ENCODE measurements around the gene IFIT1. TPM values are rescaled to one million over a fixed set of nuclear protein-coding genes. Genes with fewer than 3 reads are reported as not detected.
"Not testable (repeated sequence)": the region's sequence is repeated elsewhere in the genome, so short reads cannot be mapped to it uniquely, and the experiment has no call there.

IFIT1 gene
- total RNA-seq, 4 donors from 2014 or later, result 3.3 to 9.3 (median 6.8) TPM

DNA sequence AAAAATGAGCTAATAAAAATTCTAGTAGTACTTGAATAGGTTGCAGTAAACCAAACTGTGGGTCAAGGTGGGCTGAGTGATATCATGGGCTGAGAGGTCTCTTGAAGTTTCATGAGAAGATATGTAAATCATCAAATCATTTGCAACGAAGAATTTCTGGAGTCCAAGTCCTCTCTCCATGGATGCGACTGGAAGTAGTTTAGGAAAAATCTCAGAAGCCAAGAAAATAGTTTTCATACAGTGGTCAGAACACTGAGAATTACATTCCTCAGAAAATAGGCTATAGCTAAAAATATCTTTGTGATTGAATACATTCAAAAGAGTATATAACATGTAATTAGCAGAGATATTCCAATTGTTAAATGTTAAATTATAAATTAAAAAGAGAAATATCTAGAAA lies 3.6 kb upstream of the IFIT1 start:
- Histone ChIP-seq H3K27me3 (no peaks in the 10 kb centered on the region), H3K9me3 (no peaks in the 10 kb centered on the region), H3K36me3 (no peaks in the 10 kb centered on the region), H3K27ac (no peak overlapping the region), H3K4me3 (no peak overlapping the region), H3K4me1 (peaks cover 0 to 19% (median 7%) of the 10 kb centered on the region in 4 donors)
- no peak for DNase-seq
- TF ChIP-seq, protein P1, sequence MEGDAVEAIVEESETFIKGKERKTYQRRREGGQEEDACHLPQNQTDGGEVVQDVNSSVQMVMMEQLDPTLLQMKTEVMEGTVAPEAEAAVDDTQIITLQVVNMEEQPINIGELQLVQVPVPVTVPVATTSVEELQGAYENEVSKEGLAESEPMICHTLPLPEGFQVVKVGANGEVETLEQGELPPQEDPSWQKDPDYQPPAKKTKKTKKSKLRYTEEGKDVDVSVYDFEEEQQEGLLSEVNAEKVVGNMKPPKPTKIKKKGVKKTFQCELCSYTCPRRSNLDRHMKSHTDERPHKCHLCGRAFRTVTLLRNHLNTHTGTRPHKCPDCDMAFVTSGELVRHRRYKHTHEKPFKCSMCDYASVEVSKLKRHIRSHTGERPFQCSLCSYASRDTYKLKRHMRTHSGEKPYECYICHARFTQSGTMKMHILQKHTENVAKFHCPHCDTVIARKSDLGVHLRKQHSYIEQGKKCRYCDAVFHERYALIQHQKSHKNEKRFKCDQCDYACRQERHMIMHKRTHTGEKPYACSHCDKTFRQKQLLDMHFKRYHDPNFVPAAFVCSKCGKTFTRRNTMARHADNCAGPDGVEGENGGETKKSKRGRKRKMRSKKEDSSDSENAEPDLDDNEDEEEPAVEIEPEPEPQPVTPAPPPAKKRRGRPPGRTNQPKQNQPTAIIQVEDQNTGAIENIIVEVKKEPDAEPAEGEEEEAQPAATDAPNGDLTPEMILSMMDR (IDR thresholded peaks at IDR 0.05), result no peak
- no peak for TF ChIP-seq POLR2A (IDR thresholded peaks at IDR 0.05)

DNA sequence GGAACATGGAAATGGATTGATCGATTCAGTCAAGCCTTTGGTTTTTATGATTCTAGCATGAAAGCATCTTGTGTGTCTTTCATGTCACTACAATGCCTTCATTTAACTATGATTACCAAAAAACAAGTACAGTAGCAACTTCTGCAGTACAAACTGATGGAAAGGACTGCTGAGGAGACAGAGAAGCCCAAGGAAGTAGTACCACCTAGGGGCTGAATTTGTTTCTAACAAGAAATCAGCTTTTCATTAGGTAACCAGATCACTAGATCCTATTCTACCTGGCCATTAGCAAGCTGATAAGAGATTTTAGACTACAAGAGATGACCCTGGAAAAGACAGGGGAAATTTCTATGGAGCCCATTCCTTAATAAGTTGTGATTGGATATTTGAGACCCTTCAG lies 3.2 kb upstream of the IFIT1 start:
- Histone ChIP-seq H3K4me1 (peaks cover 0 to 23% (median 7%) of the 10 kb centered on the region in 4 donors), H3K27me3 (no peaks in the 10 kb centered on the region), H3K4me3 (no peak overlapping the region), H3K9me3 (no peaks in the 10 kb centered on the region), H3K36me3 (no peaks in the 10 kb centered on the region), H3K27ac (no peak overlapping the region)
- no peak for DNase-seq
- no peak for TF ChIP-seq POLR2A (IDR thresholded peaks at IDR 0.05)
- TF ChIP-seq, protein P1 (IDR thresholded peaks at IDR 0.05), result peak in 4 of 6 experiments; percentile 8 to 41 (median 34)

GRCh38 chr10:89390476-89391225 lies 1.8 kb upstream of the IFIT1 start:
- Histone ChIP-seq H3K27me3 (no peaks in the 10 kb centered on the region), H3K27ac (no peak overlapping the region), H3K36me3 (no peaks in the 10 kb centered on the region), H3K4me3 (no peak overlapping the region), H3K9me3 (no peaks in the 10 kb centered on the region), H3K4me1 (peaks cover 0 to 24% (median 7%) of the 10 kb centered on the region in 4 donors)
- DNase-seq, result no peak
- no peak for TF ChIP-seq POLR2A (IDR thresholded peaks at IDR 0.05)
- TF ChIP-seq, protein P1 (IDR thresholded peaks at IDR 0.05), result no peak

DNA sequence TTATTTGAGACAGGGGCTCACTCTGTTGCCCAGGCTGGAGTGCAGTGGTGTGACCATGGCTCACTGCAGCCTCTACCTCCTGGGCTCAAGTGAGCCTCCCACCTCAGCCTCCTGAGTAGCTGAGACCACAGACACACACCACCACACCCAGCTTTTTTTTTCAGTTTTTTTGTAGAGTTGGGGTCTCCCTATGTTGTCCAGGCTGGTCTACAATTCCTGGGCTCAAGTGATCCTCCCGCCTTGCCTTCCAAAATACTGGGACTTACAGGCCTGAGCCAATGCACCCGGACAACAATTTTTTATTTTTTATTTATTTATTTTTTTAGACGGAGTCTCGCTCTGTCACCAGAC lies 1.2 kb upstream of the IFIT1 start:
- H3K36me3 ChIP-seq, H3K27ac ChIP-seq, H3K27me3 ChIP-seq, H3K9me3 ChIP-seq, DNase-seq, H3K4me3 ChIP-seq: not testable (repeated sequence)
- peaks cover 0 to 24% (median 7%) of the 10 kb centered on the region in 4 donors for H3K4me1 ChIP-seq

DNA sequence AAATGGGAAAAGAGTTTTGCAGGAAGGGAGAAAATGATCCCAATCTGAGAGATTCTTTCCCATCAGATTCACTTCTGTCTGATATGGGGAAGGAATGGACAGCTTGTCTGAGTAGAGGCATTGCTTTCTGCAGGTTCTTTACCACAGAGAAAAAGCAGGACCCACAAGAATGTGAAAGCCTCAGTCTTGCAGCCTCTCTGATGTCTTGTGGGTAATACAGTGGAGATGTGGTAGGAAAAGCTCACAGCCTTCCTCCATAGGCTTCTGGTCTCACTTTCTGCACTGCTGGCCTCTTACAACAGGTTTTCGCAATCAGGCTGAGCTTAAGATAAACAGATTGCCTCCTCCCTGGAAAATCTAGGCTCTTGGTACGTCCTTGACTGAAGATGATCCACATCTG lies 551 bp downstream of the IFIT1 start:
- peaks cover 0 to 24% (median 7%) of the 10 kb centered on the region in 4 donors for H3K4me1 ChIP-seq
- no peaks in the 10 kb centered on the region for H3K27me3 ChIP-seq
- no peaks in the 10 kb centered on the region for H3K36me3 ChIP-seq
- no peaks in the 10 kb centered on the region for H3K9me3 ChIP-seq
- no peak for DNase-seq
- H3K27ac ChIP-seq, result peak overlapping the region; percentile 54 to 84 (median 74)
- TF ChIP-seq POLR2A (IDR thresholded peaks at IDR 0.05), result no peak
- TF ChIP-seq, protein P1 (IDR thresholded peaks at IDR 0.05), result no peak
- peak overlapping the region; percentile 33 to 58 (median 48) for H3K4me3 ChIP-seq

GRCh38 chr10:89393898-89394297 lies 1.5 kb downstream of the IFIT1 start:
- Histone ChIP-seq H3K27me3 (no peaks in the 10 kb centered on the region), H3K27ac (peak overlapping the region in 2 of 4 donors; percentile 77 to 84), H3K36me3 (no peaks in the 10 kb centered on the region), H3K9me3 (no peaks in the 10 kb centered on the region), H3K4me1 (peaks cover 0 to 24% (median 7%) of the 10 kb centered on the region in 4 donors), H3K4me3 (peak overlapping the region in 1 of 4 donors; percentile 58)
- DNase-seq, result no peak
- TF ChIP-seq POLR2A (IDR thresholded peaks at IDR 0.05), result no peak
- TF ChIP-seq, protein P1 (IDR thresholded peaks at IDR 0.05), result no peak

Measured in Peyer's patch (tissue), 4 donors.